ENCODE data around the gene SLC29A4. TPM values are rescaled to one million over a fixed set of nuclear protein-coding genes. Genes with fewer than 3 reads are reported as not detected.
"Not testable (repeated sequence)": the region's sequence is repeated elsewhere in the genome, so short reads cannot be mapped to it uniquely, and the experiment has no call there.

Gene SLC29A4
- total and polyA plus RNA-seq, 4 donors = 1.7 to 13.9 (median 3.9) TPM

GRCh38 chr7:5291301-5291700 is 8.6 kb downstream of the SLC29A4 start (continued):
- TF ChIP-seq FOXA1 (IDR thresholded peaks at IDR 0.05) (no peak), JUND (IDR thresholded peaks at IDR 0.05) (no peak), EGR1 (IDR thresholded peaks at IDR 0.05; ENCODE audit: low read depth in 2 of 2) (no peak), HNF4G (IDR thresholded peaks at IDR 0.05) (no peak), RXRA (IDR thresholded peaks at IDR 0.05) (no peak), NR2F2 (IDR thresholded peaks at IDR 0.05) (no peak), FOXA2 (IDR thresholded peaks at IDR 0.05) (no peak)
- TF ChIP-seq, protein P1, sequence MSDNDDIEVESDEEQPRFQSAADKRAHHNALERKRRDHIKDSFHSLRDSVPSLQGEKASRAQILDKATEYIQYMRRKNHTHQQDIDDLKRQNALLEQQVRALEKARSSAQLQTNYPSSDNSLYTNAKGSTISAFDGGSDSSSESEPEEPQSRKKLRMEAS (IDR thresholded peaks at IDR 0.05) = no peak

GRCh38 chr7:5291711-5292335 is 9.1 kb downstream of the SLC29A4 start:
- H3K4me1 ChIP-seq (ENCODE audit: control insufficient read depth in 4 of 4, insufficient read depth in 4 of 4, low read length in 3 of 4); H3K4me3 ChIP-seq (ENCODE audit: low read depth in 1 of 3, low read length in 3 of 3); H3K36me3 ChIP-seq (ENCODE audit: control insufficient read depth in 4 of 4, insufficient read depth in 3 of 4, low read depth in 1 of 4, low read length in 3 of 4); H3K27me3 ChIP-seq (ENCODE audit: control insufficient read depth in 4 of 4, insufficient read depth in 4 of 4, low read length in 3 of 4); H3K9ac ChIP-seq (ENCODE audit: low read depth in 1 of 2, low read length in 2 of 2); H3K9me3 ChIP-seq (ENCODE audit: control insufficient read depth in 4 of 4, low read length in 3 of 4); DNase-seq (ENCODE audit: low spot score); H3K27ac ChIP-seq (ENCODE audit: low read depth in 1 of 2, low read length in 2 of 2): not testable (repeated sequence)
- WGBS = 85% methylated on average over 15 of the region's 15 CpGs

DNA sequence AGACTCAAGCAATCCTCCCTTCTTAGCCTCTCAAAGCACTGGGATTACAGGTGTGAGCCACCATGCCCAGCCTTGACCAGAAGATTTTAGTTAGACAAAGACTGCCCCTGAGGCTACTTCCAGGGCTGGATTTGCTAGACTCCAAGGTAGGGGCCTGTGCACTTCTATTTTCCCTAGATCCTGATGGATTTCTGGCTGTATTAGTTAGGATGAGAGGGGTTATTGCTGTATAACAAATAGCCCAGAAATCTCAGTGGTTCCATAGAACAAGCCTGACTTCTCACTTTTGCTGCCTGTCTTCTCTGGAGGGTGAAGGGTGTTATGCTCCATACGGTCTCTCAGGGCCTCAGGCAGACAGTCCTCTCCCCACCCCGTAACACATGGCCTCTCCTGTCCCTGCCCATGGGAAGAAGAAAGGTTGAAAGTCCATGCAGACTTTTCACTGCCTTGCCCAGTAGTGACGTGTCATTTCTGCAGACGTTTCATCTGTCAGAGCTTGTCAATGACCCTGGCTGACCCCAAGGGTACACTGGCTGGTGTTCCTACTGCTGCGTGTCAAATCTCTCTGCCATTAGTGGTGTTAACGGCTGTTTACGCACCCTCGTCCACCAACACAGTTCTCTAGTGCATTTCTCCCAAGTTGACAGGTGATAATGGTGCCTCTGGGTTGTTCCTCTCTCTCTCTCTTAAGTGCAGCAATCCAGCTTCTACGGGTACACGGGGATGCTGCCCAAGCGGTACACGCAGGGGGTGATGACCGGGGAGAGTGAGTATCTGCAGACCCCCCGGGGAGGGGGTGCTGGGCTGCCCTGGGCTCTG is 11.6 kb downstream of the SLC29A4 start:
- no peaks in the 10 kb centered on the region for H3K9me3 ChIP-seq (ENCODE audit: control insufficient read depth in 4 of 4, low read length in 3 of 4)
- H3K4me3 ChIP-seq (ENCODE audit: low read depth in 1 of 3, low read length in 3 of 3) = no peak overlapping the region
- H3K36me3 ChIP-seq (ENCODE audit: control insufficient read depth in 4 of 4, insufficient read depth in 3 of 4, low read depth in 1 of 4, low read length in 3 of 4) = no peaks in the 10 kb centered on the region
- WGBS = 91% methylated on average over 14 of the region's 14 CpGs
- TF ChIP-seq SP1 (IDR thresholded peaks at IDR 0.05) (no peak), RXRA (IDR thresholded peaks at IDR 0.05) (no peak), YY1 (IDR thresholded peaks at IDR 0.05) (no peak), JUND (IDR thresholded peaks at IDR 0.05) (no peak), FOXA1 (IDR thresholded peaks at IDR 0.05) (no peak), HNF4A (conservative IDR thresholded peaks at IDR 0.05) (no peak), HNF4G (IDR thresholded peaks at IDR 0.05) (no peak), GABPA (IDR thresholded peaks at IDR 0.05 in 1 of 2, conservative IDR thresholded peaks at IDR 0.05 in 1 of 2) (no peak), EGR1 (IDR thresholded peaks at IDR 0.05; ENCODE audit: low read depth in 2 of 2) (no peak), ATF3 (IDR thresholded peaks at IDR 0.05) (no peak), NR2F2 (IDR thresholded peaks at IDR 0.05) (no peak), RAD21 (IDR thresholded peaks at IDR 0.05) (no peak), CTCF (IDR thresholded peaks at IDR 0.05; ENCODE audit: low read depth, low read length, missing input control) (no peak)
- TF ChIP-seq, protein P2, sequence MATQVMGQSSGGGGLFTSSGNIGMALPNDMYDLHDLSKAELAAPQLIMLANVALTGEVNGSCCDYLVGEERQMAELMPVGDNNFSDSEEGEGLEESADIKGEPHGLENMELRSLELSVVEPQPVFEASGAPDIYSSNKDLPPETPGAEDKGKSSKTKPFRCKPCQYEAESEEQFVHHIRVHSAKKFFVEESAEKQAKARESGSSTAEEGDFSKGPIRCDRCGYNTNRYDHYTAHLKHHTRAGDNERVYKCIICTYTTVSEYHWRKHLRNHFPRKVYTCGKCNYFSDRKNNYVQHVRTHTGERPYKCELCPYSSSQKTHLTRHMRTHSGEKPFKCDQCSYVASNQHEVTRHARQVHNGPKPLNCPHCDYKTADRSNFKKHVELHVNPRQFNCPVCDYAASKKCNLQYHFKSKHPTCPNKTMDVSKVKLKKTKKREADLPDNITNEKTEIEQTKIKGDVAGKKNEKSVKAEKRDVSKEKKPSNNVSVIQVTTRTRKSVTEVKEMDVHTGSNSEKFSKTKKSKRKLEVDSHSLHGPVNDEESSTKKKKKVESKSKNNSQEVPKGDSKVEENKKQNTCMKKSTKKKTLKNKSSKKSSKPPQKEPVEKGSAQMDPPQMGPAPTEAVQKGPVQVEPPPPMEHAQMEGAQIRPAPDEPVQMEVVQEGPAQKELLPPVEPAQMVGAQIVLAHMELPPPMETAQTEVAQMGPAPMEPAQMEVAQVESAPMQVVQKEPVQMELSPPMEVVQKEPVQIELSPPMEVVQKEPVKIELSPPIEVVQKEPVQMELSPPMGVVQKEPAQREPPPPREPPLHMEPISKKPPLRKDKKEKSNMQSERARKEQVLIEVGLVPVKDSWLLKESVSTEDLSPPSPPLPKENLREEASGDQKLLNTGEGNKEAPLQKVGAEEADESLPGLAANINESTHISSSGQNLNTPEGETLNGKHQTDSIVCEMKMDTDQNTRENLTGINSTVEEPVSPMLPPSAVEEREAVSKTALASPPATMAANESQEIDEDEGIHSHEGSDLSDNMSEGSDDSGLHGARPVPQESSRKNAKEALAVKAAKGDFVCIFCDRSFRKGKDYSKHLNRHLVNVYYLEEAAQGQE (IDR thresholded peaks at IDR 0.05) = no peak
- TF ChIP-seq, protein P1 (IDR thresholded peaks at IDR 0.05) = no peak
- H3K9ac ChIP-seq (ENCODE audit: low read depth in 1 of 2, low read length in 2 of 2) = no peak overlapping the region
- DNase-seq (ENCODE audit: low spot score) = no peak
- H3K27ac ChIP-seq (ENCODE audit: low read depth in 1 of 2, low read length in 2 of 2) = no peak overlapping the region
- no peaks in the 10 kb centered on the region for H3K27me3 ChIP-seq (ENCODE audit: control insufficient read depth in 4 of 4, insufficient read depth in 4 of 4, low read length in 3 of 4)
- H3K4me1 ChIP-seq (ENCODE audit: control insufficient read depth in 4 of 4, insufficient read depth in 4 of 4, low read length in 3 of 4) = no peaks in the 10 kb centered on the region
